ENCODE data around the gene PGAP3.

DNA sequence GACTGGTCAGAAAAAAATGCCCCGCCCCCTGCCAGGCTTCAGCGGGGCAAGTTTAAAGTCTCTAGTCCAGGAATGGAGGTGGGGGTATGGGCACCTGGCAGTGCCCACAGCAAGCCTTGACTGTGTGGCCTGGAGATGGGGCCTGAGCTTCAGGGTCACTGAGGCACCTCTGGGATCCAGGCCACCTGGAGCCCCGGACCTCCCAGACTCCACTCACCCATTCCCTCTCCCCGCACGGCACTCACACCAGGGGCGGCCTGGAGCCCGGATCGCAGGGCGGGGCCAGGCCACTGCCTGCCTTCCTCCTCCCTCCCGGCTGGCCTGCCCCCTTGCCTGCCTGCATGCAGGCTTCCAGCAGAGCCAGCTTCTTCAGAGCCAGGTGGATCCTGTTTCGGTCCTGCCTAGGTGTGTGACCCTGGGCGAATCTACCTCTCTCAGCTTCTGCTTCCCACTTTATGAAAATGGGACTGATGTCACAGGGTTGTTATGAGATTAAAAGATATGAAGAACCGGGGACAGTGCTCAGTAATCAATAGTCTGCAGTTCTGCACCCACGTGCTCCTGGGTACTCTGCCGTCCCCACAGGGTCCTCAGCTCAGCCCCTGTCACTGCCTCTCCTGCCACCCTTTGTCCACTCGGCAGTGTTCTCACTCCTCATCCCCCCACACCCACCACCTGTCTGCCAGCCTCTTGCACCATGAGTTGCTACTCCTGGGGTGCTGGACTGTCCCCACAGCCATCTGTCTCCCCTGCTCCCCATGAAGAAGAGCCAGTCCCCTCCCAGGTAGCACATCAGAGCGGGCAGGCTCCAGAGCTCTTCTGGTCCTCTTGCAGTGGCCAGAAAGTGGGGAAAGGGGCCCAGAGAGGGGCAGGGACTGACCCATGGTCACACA is 23.9 kb downstream of the PGAP3 start:
- TF ChIP-seq, protein P1, sequence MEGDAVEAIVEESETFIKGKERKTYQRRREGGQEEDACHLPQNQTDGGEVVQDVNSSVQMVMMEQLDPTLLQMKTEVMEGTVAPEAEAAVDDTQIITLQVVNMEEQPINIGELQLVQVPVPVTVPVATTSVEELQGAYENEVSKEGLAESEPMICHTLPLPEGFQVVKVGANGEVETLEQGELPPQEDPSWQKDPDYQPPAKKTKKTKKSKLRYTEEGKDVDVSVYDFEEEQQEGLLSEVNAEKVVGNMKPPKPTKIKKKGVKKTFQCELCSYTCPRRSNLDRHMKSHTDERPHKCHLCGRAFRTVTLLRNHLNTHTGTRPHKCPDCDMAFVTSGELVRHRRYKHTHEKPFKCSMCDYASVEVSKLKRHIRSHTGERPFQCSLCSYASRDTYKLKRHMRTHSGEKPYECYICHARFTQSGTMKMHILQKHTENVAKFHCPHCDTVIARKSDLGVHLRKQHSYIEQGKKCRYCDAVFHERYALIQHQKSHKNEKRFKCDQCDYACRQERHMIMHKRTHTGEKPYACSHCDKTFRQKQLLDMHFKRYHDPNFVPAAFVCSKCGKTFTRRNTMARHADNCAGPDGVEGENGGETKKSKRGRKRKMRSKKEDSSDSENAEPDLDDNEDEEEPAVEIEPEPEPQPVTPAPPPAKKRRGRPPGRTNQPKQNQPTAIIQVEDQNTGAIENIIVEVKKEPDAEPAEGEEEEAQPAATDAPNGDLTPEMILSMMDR (IDR thresholded peaks at IDR 0.05), result no peak
- no peak for TF ChIP-seq EP300 (IDR thresholded peaks at IDR 0.05)
